ENCODE results near the gene RBM12. TPM values are rescaled to one million over a fixed set of nuclear protein-coding genes. Genes with fewer than 3 reads are reported as not detected.

RBM12 gene
- total RNA-seq, 1 experiment from 2014 or later: 78.5 TPM

- no peaks in the 10 kb centered on the region for H3K9me3 ChIP-seq (ENCODE audit: low read length)
- H3K36me3 ChIP-seq (ENCODE audit: insufficient read depth, low read length): no peaks in the 10 kb centered on the region
- H3K79me2 ChIP-seq (ENCODE audit: low read length): no peaks in the 10 kb centered on the region
- H3K27ac ChIP-seq (ENCODE audit: low read length): no peak overlapping the region
- H2AFZ ChIP-seq (ENCODE audit: low read length): no peak overlapping the region; the same call in 1 of the 2 replicates
- peak overlapping the region; percentile 90 for H3K4me2 ChIP-seq (ENCODE audit: low read depth, low read length, poor library complexity, severe bottlenecking)
- no peaks in the 10 kb centered on the region for H3K27me3 ChIP-seq (ENCODE audit: low read length)
- H3K9ac ChIP-seq (ENCODE audit: low read length): peak overlapping the region; percentile 66
- peaks cover 49% of the 10 kb centered on the region for H3K4me1 ChIP-seq (ENCODE audit: low read length)
- H3K9me2 ChIP-seq (replicated peaks; ENCODE audit: insufficient read depth, low read length): no peaks in the 10 kb centered on the region
- DNase-seq: peak; percentile 87
- peak overlapping the region; percentile 74 for H3K4me3 ChIP-seq (ENCODE audit: low read length)
- H4K20me1 ChIP-seq (ENCODE audit: insufficient read depth, low read depth, low read length): no peaks in the 10 kb centered on the region
These were observed 47.1 kb downstream of the RBM12 start for GRCh38 chr20:35617397-35618262.

DNA sequence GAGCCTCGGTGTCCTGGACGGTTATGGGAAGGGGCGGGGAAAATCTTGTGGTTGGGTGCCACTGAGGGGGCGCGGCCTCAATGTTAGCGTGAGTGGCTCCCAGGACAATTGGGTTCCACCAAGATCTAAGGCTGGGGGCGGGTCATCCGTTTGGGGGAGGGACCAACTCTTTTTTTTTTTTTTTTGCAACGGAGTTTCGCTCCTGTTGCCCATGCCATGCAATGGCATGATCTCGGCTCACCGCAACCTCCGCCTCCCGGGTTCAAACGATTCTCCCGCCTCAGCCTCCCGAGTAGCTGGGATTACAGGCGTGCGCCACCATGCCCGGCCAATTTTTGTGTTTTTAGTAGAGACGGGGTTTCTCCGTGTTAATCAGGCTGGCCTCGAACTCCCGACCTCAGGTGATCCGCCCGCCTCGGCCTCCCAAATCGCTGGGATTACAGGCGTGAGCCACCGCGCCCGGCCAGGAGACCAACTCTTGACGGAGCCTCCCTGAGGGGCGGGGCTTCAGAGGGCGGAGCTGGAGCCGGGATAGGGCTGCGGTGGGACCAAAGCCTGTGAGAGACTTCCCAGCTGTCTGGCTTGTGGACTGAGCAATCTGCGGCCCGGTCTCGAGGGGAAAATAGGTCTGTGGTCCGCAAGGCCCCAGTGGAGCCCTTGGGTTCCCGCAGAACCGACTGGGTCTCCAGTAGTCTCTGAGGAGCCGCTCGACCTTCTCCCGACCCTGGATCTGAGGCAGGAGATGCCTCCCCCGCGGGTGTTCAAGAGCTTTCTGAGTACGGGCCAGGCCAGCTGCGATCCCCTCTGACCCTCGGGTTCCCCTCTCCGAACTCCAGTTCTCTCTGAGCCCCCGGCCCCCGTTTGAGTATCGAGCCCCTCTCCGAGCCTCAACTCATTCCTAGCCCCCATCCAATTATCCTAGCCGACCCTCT is 48.0 kb downstream of the RBM12 start:
- peak; percentile 71 for DNase-seq
- peak overlapping the region; percentile 74 for H3K4me3 ChIP-seq (ENCODE audit: low read length)
- no peaks in the 10 kb centered on the region for H3K36me3 ChIP-seq (ENCODE audit: insufficient read depth, low read length)
- no peaks in the 10 kb centered on the region for H3K27me3 ChIP-seq (ENCODE audit: low read length)
- no peak overlapping the region; the same call in 1 of the 2 replicates for H2AFZ ChIP-seq (ENCODE audit: low read length)
- H3K27ac ChIP-seq (ENCODE audit: low read length): no peak overlapping the region
- peaks cover 49% of the 10 kb centered on the region for H3K4me1 ChIP-seq (ENCODE audit: low read length)
- peak overlapping the region; percentile 90 for H3K4me2 ChIP-seq (ENCODE audit: low read depth, low read length, poor library complexity, severe bottlenecking)
- no peaks in the 10 kb centered on the region for H3K9me3 ChIP-seq (ENCODE audit: low read length)
- no peaks in the 10 kb centered on the region for H3K79me2 ChIP-seq (ENCODE audit: low read length)
- peak overlapping the region; percentile 66 for H3K9ac ChIP-seq (ENCODE audit: low read length)
- no peaks in the 10 kb centered on the region for H3K9me2 ChIP-seq (replicated peaks; ENCODE audit: insufficient read depth, low read length)
- no peaks in the 10 kb centered on the region for H4K20me1 ChIP-seq (ENCODE audit: insufficient read depth, low read depth, low read length)

DNA sequence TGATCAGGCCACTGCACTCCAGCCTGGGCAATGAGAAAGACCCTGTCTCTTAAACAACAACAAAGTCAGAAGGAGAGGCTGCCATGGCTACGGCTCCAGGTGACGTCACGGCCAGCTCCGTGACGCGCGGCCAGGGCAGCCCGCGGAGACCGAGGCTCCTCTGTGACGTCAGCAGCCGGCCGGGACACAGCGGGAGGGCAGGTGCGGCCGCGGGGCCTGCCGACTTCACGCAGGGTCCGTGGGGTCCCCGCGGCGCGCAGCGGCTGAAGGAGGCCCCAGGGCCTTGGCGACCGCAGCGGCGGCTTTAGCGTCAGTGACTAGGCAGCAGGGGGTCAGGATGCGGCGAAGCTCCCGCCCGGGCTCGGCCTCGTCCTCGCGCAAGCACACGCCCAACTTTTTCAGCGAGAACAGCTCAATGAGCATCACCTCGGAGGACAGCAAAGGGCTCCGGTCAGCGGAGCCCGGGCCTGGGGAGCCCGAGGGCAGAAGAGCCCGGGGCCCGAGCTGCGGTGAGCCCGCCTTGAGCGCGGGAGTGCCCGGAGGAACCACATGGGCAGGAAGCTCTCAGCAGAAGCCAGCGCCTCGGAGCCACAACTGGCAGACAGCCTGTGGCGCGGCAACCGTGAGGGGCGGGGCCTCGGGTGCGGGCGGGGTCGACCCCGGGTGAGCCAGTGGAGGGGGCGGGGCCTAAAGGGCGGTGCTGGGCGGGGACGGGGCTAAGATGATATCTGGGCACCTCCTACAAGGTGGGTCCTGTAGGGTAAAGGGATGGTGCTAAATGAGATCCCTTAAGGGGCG is 48.8 kb downstream of the RBM12 start, which contains the start of gene SPAG4:
SPAG4 (plus strand) TSS at position 163 of the 798 bp plus-strand sequence; CDS start at position 338, 175 bp downstream.
- Histone ChIP-seq H4K20me1 (ENCODE audit: insufficient read depth, low read depth, low read length) (no peaks in the 10 kb centered on the region), H3K27ac (ENCODE audit: low read length) (peak within 1 kb of the TSS; percentile 72), H3K9me3 (ENCODE audit: low read length) (no peaks in the 10 kb centered on the region), H3K79me2 (ENCODE audit: low read length) (no peaks in the 10 kb centered on the region), H3K9me2 (replicated peaks; ENCODE audit: insufficient read depth, low read length) (no peaks in the 10 kb centered on the region), H3K4me2 (ENCODE audit: low read depth, low read length, poor library complexity, severe bottlenecking) (peak within 1 kb of the TSS; percentile 90), H3K27me3 (ENCODE audit: low read length) (no peaks in the 10 kb centered on the region), H3K36me3 (ENCODE audit: insufficient read depth, low read length) (no peaks in the 10 kb centered on the region), H3K9ac (ENCODE audit: low read length) (peak within 1 kb of the TSS; percentile 78), H3K4me1 (ENCODE audit: low read length) (peaks cover 54% of the 10 kb centered on the region), H3K4me3 (ENCODE audit: low read length) (peak within 1 kb of the TSS; percentile 74), H2AFZ (ENCODE audit: low read length) (peak within 1 kb of the TSS; percentile 96)
- peak; percentile 100 for DNase-seq

DNA sequence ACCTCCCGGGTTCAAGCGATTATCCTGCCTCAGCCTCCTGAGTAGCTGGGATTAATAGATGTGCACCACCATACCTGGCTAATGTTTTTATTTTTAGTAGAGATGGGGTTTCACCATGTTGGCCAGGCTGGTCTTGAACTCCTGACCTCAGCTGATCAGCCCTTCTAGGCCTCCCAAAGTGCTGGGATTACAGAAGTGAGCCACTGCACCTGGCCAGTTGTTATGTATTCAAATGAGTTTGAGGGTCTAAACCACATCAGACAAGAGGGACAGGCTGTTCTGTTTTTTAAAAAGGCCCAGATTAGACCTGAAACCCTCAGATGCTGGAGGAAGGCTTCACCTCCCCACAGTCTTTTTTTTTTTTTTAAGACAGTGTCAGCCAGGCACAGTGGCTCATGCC is 53.2 kb downstream of the RBM12 start:
- no peaks in the 10 kb centered on the region for H4K20me1 ChIP-seq (ENCODE audit: insufficient read depth, low read depth, low read length)
- H3K4me1 ChIP-seq (ENCODE audit: low read length): peaks cover 15% of the 10 kb centered on the region
- H3K79me2 ChIP-seq (ENCODE audit: low read length): no peaks in the 10 kb centered on the region
- no peak overlapping the region for H3K4me2 ChIP-seq (ENCODE audit: low read depth, low read length, poor library complexity, severe bottlenecking)
- DNase-seq: no peak
- H3K27me3 ChIP-seq (ENCODE audit: low read length): no peaks in the 10 kb centered on the region
- no peaks in the 10 kb centered on the region for H3K9me2 ChIP-seq (replicated peaks; ENCODE audit: insufficient read depth, low read length)
- H3K27ac ChIP-seq (ENCODE audit: low read length): no peak overlapping the region
- H3K9ac ChIP-seq (ENCODE audit: low read length): no peak overlapping the region
- no peaks in the 10 kb centered on the region for H3K9me3 ChIP-seq (ENCODE audit: low read length)
- H3K36me3 ChIP-seq (ENCODE audit: insufficient read depth, low read length): no peaks in the 10 kb centered on the region
- H2AFZ ChIP-seq (ENCODE audit: low read length): no peak overlapping the region
- no peak overlapping the region for H3K4me3 ChIP-seq (ENCODE audit: low read length)

GRCh38 chr20:35610833-35611427 is 53.8 kb downstream of the RBM12 start:
- H3K4me1 ChIP-seq (ENCODE audit: low read length): peaks cover 13% of the 10 kb centered on the region
- no peak overlapping the region for H3K27ac ChIP-seq (ENCODE audit: low read length)
- no peak overlapping the region for H3K4me2 ChIP-seq (ENCODE audit: low read depth, low read length, poor library complexity, severe bottlenecking)
- H3K9me3 ChIP-seq (ENCODE audit: low read length): no peaks in the 10 kb centered on the region
- no peaks in the 10 kb centered on the region for H4K20me1 ChIP-seq (ENCODE audit: insufficient read depth, low read depth, low read length)
- H3K4me3 ChIP-seq (ENCODE audit: low read length): no peak overlapping the region
- H3K36me3 ChIP-seq (ENCODE audit: insufficient read depth, low read length): no peaks in the 10 kb centered on the region
- H3K27me3 ChIP-seq (ENCODE audit: low read length): no peaks in the 10 kb centered on the region
- no peak overlapping the region for H2AFZ ChIP-seq (ENCODE audit: low read length)
- H3K79me2 ChIP-seq (ENCODE audit: low read length): no peaks in the 10 kb centered on the region
- no peak overlapping the region for H3K9ac ChIP-seq (ENCODE audit: low read length)
- no peak for DNase-seq
- no peaks in the 10 kb centered on the region for H3K9me2 ChIP-seq (replicated peaks; ENCODE audit: insufficient read depth, low read length)

GRCh38 chr20:35607003-35607735 is 57.5 kb downstream of the RBM12 start:
- Histone ChIP-seq H3K4me3 (ENCODE audit: low read length) (no peak overlapping the region), H3K4me2 (ENCODE audit: low read depth, low read length, poor library complexity, severe bottlenecking) (no peak overlapping the region), H2AFZ (ENCODE audit: low read length) (no peak overlapping the region), H3K9ac (ENCODE audit: low read length) (no peak overlapping the region), H3K27me3 (ENCODE audit: low read length) (no peaks in the 10 kb centered on the region), H3K27ac (ENCODE audit: low read length) (no peak overlapping the region), H3K4me1 (ENCODE audit: low read length) (peaks cover 19% of the 10 kb centered on the region), H4K20me1 (ENCODE audit: insufficient read depth, low read depth, low read length) (no peaks in the 10 kb centered on the region), H3K36me3 (ENCODE audit: insufficient read depth, low read length) (no peaks in the 10 kb centered on the region), H3K9me3 (ENCODE audit: low read length) (no peaks in the 10 kb centered on the region), H3K79me2 (ENCODE audit: low read length) (no peaks in the 10 kb centered on the region), H3K9me2 (replicated peaks; ENCODE audit: insufficient read depth, low read length) (no peaks in the 10 kb centered on the region)
- no peak for DNase-seq

GRCh38 chr20:35606127-35606526 is 58.6 kb downstream of the RBM12 start:
- Histone ChIP-seq H3K4me2 (ENCODE audit: low read depth, low read length, poor library complexity, severe bottlenecking) (no peak overlapping the region), H3K36me3 (ENCODE audit: insufficient read depth, low read length) (no peaks in the 10 kb centered on the region), H3K4me1 (ENCODE audit: low read length) (peaks cover 12% of the 10 kb centered on the region)

More at GRCh38 chr20:35606127-35606526, 58.6 kb downstream of the RBM12 start:
- no peak overlapping the region for H3K27ac ChIP-seq (ENCODE audit: low read length)
- no peaks in the 10 kb centered on the region for H3K27me3 ChIP-seq (ENCODE audit: low read length)
- H3K9me3 ChIP-seq (ENCODE audit: low read length): no peaks in the 10 kb centered on the region
- no peak overlapping the region for H3K9ac ChIP-seq (ENCODE audit: low read length)
- no peaks in the 10 kb centered on the region for H3K9me2 ChIP-seq (replicated peaks; ENCODE audit: insufficient read depth, low read length)
- no peak for DNase-seq
- no peak overlapping the region for H3K4me3 ChIP-seq (ENCODE audit: low read length)
- H3K79me2 ChIP-seq (ENCODE audit: low read length): no peaks in the 10 kb centered on the region
- H4K20me1 ChIP-seq (ENCODE audit: insufficient read depth, low read depth, low read length): no peaks in the 10 kb centered on the region
- H2AFZ ChIP-seq (ENCODE audit: low read length): no peak overlapping the region
